BJ (cell line): ENCODE results near the gene NDUFV1. TPM values are rescaled to one million over a fixed set of nuclear protein-coding genes. Genes with fewer than 3 reads are reported as not detected.
"Not testable (repeated sequence)": the region's sequence is repeated elsewhere in the genome, so short reads cannot be mapped to it uniquely, and the experiment has no call there.

Experiments
- CTCF ChIA-PET: fragments of 350-600 bp; formaldehyde crosslinking; extraction: SDS; loops from one replicate; lab custom pipeline; 2021; ENCODE audit warnings: antibody characterized with exemption, inconsistent platforms; lab: Yijun Ruan, JAX
- POLR2A ChIA-PET: fragments of 300-600 bp; sonication (Branson Sonifier 250); formaldehyde crosslinking; extraction: SDS; loops from one replicate; lab custom pipeline; 2021; ENCODE audit warnings: antibody characterized with exemption; lab: Charles Lee
- DNase-seq: peaks from one replicate; pipeline ENCODE4 v3.0.0-alpha.2; 2011; ENCODE audit warnings: low read depth
- H3K27me3 ChIP-seq: 2 replicates; pipeline ENCODE4 v1.6.0; 2011; ENCODE audit warnings: low read length; ENCODE audit not compliant: control insufficient read depth, insufficient read depth
- H3K36me3 ChIP-seq: 2 replicates; pipeline ENCODE4 v1.5.1; 2011; ENCODE audit warnings: low read length; ENCODE audit not compliant: control insufficient read depth, insufficient read depth
- H3K4me3 ChIP-seq: 2 replicates; pipeline ENCODE4 v1.5.1; 2011; ENCODE audit warnings: low read depth, mild to moderate bottlenecking, control low read depth, low read length
- polyA plus RNA-seq: library from polyadenylated mRNA; depleted of rRNA; stranded (reverse); fragments of >200 nt; gene quantifications from 2 replicates; pipeline ENCODE4 v1.2.3, GENCODE V29; 2011
- TF ChIP-seq, protein P1 (sequence below): IDR thresholded peaks from 2 replicates; pipeline ENCODE4 v1.5.1; 2011; ENCODE audit warnings: low read depth, mild to moderate bottlenecking, control low read depth, inconsistent platforms, low read length, moderate library complexity; ENCODE audit not compliant: insufficient read depth

The NDUFV1 gene
- polyA plus RNA-seq, 1 experiment, result 149 TPM

GRCh38 chr11:67596753-67597300, 9.9 kb upstream of the NDUFV1 start:
- ChIA-PET CTCF (interaction anchor here (1.5 to 1.7 kb wide), 3 partner anchors 11 to 24 kb away, joined by 3 to 5 read pairs (median 4); partner anchors contain the start of gene GSTP1), POLR2A (no interaction called here)
- H3K36me3 ChIP-seq, result no peaks in the 10 kb centered on the region
- peaks cover 8% of the 10 kb centered on the region; the same call in 1 of the 2 replicates for H3K27me3 ChIP-seq
- H3K4me3 ChIP-seq, result no peak overlapping the region
- TF ChIP-seq, protein P1, sequence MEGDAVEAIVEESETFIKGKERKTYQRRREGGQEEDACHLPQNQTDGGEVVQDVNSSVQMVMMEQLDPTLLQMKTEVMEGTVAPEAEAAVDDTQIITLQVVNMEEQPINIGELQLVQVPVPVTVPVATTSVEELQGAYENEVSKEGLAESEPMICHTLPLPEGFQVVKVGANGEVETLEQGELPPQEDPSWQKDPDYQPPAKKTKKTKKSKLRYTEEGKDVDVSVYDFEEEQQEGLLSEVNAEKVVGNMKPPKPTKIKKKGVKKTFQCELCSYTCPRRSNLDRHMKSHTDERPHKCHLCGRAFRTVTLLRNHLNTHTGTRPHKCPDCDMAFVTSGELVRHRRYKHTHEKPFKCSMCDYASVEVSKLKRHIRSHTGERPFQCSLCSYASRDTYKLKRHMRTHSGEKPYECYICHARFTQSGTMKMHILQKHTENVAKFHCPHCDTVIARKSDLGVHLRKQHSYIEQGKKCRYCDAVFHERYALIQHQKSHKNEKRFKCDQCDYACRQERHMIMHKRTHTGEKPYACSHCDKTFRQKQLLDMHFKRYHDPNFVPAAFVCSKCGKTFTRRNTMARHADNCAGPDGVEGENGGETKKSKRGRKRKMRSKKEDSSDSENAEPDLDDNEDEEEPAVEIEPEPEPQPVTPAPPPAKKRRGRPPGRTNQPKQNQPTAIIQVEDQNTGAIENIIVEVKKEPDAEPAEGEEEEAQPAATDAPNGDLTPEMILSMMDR, result no peak
- no peak for DNase-seq

DNA sequence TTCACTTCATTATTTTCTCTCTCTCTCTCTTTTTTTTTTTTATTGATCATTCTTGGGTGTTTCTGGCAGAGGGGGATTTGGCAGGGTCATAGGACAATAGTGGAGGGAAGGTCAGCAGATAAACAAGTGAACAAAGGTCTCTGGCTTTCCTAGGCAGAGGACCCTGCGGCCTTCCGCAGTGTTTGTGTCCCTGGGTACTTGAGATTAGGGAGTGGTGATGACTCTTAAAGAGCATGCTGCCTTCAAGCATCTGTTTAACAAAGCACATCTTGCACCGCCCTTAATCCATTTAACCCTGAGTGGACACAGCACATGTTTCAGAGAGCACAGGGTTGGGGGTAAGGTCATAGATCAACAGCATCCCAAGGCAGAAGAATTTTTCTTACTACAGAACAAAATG, 9.3 kb upstream of the NDUFV1 start:
- POLR2A ChIA-PET, DNase-seq, H3K4me3 ChIP-seq, CTCF ChIA-PET, H3K36me3 ChIP-seq, H3K27me3 ChIP-seq: not testable (repeated sequence)

GRCh38 chr11:67597963-67598362, 8.8 kb upstream of the NDUFV1 start:
- CTCF ChIA-PET, H3K4me3 ChIP-seq, DNase-seq, POLR2A ChIA-PET, H3K36me3 ChIP-seq, H3K27me3 ChIP-seq: not testable (repeated sequence)

GRCh38 chr11:67599149-67599548, 7.6 kb upstream of the NDUFV1 start:
- peaks cover 7% of the 10 kb centered on the region for H3K27me3 ChIP-seq
- no peak overlapping the region for H3K4me3 ChIP-seq
- DNase-seq, result no peak
- H3K36me3 ChIP-seq, result no peaks in the 10 kb centered on the region
- TF ChIP-seq, protein P1, result no peak
- CTCF ChIA-PET, result interaction anchor here (1.3 to 1.4 kb wide), 2 partner anchors 16 to 31 kb away, joined by 3 to 5 read pairs; partner anchors contain the start of genes GSTP1 and NUDT8
- POLR2A ChIA-PET, result no interaction called here

- ChIA-PET POLR2A (no interaction called here), CTCF (interaction anchor here (1.4 to 2.7 kb wide), 2 partner anchors 13 to 17 kb away, joined by 5 to 9 read pairs; partner anchors contain the start of gene GSTP1)
- no peak for DNase-seq
- Histone ChIP-seq H3K36me3 (no peaks in the 10 kb centered on the region), H3K27me3 (peaks cover 7% of the 10 kb centered on the region), H3K4me3 (no peak overlapping the region)
- TF ChIP-seq, protein P1, result no peak
These were observed 6.3 kb upstream of the NDUFV1 start for GRCh38 chr11:67600324-67601029.

DNA sequence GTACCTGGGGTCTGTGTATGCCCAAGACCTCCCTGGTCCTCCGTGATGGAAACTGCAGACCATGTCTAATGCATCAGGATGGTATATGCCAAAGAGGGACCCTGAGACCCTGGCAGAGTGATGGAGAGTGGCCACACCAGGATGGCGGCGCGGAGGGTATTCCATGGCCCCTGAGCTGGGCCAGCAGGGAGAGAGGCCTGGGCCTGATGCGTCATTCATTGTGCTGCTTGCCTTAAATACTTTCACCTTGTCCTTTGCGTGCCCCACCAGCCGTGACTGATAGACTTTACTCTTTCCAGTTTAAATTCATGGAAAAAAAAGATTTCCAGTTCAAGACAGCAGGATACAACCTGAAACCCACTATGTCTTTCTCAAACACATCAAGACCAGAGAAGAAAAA, 5.6 kb upstream of the NDUFV1 start:
- H3K36me3 ChIP-seq, result no peaks in the 10 kb centered on the region
- TF ChIP-seq, protein P1, result no peak
- H3K27me3 ChIP-seq, result peaks cover 6% of the 10 kb centered on the region
- CTCF ChIA-PET, result interaction anchor here (2.7 kb wide), 1 partner anchor 13 kb away, joined by 9 read pairs; no protein-coding TSS in a partner anchor
- POLR2A ChIA-PET, result no interaction called here
- no peak for DNase-seq
- H3K4me3 ChIP-seq, result no peak overlapping the region

- DNase-seq, H3K4me3 ChIP-seq, POLR2A ChIA-PET, H3K27me3 ChIP-seq, H3K36me3 ChIP-seq: not testable (repeated sequence)
- CTCF ChIA-PET, result interaction anchor here (1.1 kb wide), 1 partner anchor 55 kb away, joined by 3 read pairs; no protein-coding TSS in a partner anchor
These were observed 2.6 kb upstream of the NDUFV1 start for GRCh38 chr11:67604119-67604518.
